ENCODE data around the gene COL6A1.

DNA sequence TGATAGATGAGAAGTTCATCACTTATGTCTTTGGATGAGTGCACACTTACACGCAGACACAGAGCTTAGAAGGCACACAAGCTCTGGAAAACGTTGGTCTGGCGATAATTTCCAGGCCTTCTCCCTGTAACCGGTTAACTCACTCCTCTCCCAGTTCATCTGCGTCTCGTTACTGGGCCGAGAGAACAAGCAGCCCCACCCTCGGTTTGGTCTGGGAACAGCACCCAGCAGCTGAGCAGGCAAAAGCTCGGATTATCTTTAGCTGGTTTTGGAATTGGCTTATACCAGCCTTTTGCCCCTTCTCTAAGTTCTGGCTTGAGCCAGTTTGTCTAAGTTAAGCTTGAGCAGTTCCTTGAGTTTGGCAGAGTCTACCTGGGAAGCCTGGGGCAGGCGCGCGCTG is 27.3 kb upstream of the COL6A1 start:
- TF ChIP-seq, protein P1, sequence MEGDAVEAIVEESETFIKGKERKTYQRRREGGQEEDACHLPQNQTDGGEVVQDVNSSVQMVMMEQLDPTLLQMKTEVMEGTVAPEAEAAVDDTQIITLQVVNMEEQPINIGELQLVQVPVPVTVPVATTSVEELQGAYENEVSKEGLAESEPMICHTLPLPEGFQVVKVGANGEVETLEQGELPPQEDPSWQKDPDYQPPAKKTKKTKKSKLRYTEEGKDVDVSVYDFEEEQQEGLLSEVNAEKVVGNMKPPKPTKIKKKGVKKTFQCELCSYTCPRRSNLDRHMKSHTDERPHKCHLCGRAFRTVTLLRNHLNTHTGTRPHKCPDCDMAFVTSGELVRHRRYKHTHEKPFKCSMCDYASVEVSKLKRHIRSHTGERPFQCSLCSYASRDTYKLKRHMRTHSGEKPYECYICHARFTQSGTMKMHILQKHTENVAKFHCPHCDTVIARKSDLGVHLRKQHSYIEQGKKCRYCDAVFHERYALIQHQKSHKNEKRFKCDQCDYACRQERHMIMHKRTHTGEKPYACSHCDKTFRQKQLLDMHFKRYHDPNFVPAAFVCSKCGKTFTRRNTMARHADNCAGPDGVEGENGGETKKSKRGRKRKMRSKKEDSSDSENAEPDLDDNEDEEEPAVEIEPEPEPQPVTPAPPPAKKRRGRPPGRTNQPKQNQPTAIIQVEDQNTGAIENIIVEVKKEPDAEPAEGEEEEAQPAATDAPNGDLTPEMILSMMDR (IDR thresholded peaks at IDR 0.05): no peak
- TF ChIP-seq POLR2A (IDR thresholded peaks at IDR 0.05): no peak
